Measurements from ENCODE around the gene B4GALT3.

The B4GALT3 gene

GRCh38 chr1:161185282-161185682 lies 8.0 kb upstream of the B4GALT3 start:
- peak; percentile 28 for DNase-seq

- DNase-seq, result no peak
Measured at GRCh38 chr1:161182214-161182613, 4.9 kb upstream of the B4GALT3 start.

DNA sequence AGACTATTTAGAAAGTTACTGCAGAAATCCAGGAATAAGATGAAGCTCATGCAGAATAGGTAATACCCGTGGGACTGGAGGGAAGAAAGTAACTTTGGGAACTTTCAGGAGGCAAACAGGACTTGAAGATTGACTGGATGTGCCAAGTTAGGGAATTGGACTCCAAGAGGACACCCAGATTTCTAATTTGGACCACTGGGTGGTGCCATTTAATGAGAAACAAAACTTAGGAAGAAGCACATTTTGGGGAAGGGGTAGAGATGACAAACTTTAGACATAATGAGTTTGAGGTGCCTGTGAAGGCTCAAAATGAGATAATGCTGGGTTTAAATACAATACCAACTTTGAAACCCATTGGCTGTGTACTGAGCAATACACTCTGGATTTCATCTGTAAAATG lies 3.3 kb upstream of the B4GALT3 start:
- no peak for DNase-seq

DNA sequence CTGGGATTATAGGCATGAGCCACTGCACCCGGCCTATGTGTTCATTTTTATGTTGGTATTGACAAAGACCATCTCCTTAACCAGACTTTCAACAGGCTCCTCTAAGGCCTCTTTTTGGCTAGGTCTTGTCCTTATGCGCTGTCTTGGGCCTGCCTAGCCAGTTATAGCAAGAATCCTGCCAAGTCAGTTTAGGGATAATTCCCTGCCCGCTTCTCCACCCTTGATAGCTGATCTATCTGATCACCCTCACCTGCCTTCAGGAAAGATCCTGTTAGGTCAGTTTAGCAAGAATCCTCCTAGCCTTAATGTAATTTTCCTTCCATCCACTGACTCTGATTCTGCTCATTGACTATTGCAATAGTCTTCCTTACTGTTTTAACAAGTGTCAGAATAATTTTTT lies 2.4 kb upstream of the B4GALT3 start:
- DNase-seq, result no peak

- DNase-seq, result no peak
Measured at GRCh38 chr1:161177936-161178244, 583 bp upstream of the B4GALT3 start.

- DNase-seq, result no peak
Measured at GRCh38 chr1:161176468-161177111, 717 bp downstream of the B4GALT3 start.

DNA sequence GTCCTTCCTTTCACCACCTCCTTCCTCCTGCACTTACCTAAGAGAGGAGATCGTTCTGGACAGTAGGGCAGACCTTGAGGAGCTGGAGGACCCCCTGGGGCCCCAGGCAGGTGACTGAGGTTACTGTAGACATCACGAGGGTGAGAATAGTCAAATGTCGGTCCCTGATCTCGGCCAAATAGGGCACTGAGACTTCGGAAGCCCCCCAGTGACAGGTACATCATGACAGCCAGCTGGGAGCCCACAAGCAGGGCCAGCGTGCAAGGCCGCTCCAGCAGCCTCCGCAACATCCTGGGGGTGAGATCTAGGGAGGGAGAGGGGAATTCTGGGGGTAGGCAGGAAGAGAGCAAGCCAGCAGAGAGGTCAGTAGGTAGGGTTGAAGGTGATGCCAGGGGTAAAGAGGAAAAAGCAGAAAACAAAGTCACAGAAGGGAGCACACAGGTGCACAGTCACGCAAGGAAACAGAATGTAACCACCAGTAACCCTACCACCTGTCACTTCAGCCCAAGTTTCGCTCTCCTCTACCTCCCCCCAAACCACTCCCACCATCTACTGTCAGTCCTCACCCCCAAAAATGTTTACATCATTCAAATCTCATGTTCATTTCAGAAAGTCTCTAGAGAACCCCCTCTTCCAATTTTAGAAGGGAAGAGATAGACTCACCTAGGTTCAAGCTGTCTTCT lies 1.4 kb downstream of the B4GALT3 start:
- no peak for DNase-seq

- no peak for DNase-seq
Measured at GRCh38 chr1:161174911-161175310, 2.4 kb downstream of the B4GALT3 start.

DNA sequence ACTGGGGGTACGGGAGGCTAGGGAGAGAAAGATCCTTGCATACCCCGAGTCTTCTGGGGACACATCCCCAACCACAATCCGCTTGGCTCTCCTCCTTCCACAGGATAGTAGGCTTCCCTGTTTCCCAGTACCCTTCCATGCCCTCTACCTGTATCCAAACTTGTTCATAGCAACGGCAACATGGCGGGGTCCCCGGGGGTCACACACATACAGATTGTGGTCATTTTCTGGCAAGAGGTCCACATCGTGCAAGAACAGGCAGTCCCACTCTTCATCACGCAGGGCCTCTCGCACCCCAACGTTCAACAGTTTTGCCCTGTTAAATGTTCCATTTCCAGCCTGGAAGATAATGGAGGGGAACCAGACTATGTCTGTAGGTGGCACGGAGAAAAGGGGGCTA lies 3.6 kb downstream of the B4GALT3 start:
- DNase-seq, result no peak

GRCh38 chr1:161172776-161173376 lies 4.4 kb downstream of the B4GALT3 start:
- DNase-seq, result no peak

DNA sequence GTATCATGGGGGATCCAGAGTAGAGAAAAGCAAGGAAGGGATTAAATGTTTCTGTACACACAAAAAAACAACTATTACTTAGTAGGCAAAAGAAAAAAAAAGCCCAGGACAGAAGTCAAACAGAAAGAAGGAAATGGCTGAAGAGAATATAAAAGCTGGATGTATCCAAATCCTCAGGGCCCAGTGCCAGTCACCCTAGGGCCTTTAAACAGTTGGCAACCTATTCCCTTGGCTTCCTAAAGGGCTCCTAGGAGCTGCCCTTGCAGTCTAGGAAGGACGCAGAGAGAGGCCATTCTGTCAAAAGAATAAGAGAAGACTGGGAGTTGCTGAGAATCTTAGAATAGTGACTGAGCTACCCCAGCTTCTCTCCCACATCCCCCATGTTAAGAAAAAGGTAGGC lies 5.0 kb downstream of the B4GALT3 start:
- DNase-seq, result no peak

DNA sequence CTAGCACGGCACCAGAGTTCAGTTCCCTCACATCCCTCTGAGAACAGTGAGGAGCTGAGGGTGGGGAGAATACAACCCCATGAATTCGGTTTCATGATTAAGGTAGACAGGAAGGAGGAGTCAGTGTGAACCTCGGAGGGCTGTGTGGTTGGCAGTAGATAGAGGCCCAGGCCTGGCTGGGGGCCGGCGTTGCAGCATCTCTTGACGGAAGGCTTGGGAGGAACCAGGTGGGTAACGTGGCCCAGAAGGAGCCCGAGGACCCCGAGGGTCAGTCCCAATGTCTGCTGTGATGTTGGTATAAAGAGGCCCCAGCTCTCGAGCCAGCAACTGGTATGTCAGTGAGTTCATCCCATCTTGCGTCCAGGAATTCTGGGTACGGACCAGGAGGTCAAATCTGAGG lies 5.6 kb downstream of the B4GALT3 start:
- no peak for DNase-seq

- DNase-seq, result no peak
Measured at GRCh38 chr1:161171191-161171590, 6.1 kb downstream of the B4GALT3 start.

DNA sequence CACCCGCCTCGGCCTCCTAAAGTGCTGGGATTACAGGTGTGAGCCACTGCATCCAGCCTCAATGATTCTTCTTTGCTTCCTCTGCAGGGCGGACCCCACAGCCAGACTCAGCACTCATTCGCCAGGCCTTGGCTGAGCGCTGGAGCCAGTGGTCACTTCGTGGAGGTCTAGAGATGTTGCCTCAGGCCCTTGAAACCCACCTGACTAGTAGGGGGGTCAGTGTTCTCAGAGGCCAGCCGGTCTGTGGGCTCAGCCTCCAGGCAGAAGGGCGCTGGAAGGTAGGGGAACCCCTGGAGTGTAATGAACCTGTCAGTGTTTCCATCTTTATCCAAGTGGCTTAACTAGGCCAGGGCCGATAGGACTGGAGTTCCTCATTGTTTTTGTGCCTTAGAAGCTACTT lies 8.4 kb downstream of the B4GALT3 start:
- no peak for DNase-seq

DNA sequence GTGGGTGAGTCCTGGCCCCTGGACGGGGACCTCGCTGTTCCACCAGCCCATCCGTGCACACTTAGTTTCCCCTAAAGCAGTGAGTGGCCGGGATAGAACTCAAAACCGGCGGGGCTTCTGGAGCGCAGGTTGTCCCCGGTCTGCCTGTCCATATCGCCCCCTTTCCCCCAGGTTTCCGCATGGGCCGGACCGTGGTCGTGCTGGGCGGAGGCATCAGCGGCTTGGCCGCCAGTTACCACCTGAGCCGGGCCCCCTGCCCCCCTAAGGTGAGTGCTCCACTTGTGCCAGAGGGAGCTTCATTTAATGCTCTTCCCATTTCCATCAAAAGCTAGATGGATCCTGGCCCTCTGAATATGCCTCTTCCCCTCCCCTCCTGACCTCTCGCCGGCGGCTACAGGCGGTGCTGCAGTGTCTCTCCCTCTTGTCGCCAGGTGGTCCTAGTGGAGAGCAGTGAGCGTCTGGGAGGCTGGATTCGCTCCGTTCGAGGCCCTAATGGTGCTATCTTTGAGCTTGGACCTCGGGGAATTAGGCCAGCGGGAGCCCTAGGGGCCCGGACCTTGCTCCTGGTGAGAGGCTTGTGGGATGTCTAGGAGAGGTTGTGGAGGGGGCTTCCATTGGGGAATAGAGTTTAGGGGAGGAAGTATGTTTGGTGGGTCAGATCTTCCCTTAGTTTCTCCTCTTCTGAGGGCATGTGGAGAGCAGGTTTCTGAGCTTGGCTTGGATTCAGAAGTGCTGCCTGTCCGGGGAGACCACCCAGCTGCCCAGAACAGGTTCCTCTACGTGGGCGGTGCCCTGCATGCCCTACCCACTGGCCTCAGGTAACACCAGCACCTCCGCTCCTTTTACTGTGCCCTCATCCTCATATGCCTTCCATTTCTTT lies 10.4 kb downstream of the B4GALT3 start:
- no peak for DNase-seq

GRCh38 chr1:161165742-161166668 lies 11.3 kb downstream of the B4GALT3 start, which contains the start of gene PPOX:
Gene PPOX (plus strand): TSS chr1:161166426. CDS start chr1:161166848, 422 bp downstream.
- DNase-seq, result peak; percentile 95

DNA sequence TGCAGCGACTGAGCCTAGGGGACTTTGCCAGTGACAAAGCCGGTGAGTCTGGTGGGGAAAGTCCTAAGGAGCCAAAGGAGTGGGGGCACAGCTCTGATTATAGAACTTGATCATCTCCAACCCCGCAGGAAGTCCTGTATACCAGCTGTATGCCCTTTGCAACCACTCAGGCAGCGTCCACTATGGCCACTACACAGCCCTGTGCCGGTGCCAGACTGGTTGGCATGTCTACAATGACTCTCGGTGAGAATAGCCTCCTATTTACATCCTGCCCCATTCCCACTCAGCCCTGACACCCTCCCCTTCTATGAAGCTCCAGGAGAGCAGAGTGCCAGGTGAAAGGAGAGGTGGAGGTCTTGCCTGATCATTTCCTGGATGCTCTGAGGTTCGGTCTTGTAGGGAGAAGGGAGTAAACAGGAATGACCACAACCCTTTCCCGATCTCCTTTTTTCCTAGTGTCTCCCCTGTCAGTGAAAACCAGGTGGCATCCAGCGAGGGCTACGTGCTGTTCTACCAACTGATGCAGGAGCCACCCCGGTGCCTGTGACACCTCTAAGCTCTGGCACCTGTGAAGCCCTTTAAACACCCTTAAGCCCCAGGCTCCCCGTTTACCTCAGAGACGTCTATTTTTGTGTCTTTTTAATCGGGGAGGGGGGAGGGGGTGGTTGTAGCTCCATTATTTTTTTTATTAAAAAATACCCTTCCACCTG lies 12.3 kb downstream of the B4GALT3 start:
- no peak for DNase-seq

GRCh38 chr1:161163793-161164192 lies 13.5 kb downstream of the B4GALT3 start:
- DNase-seq, result no peak

DNA sequence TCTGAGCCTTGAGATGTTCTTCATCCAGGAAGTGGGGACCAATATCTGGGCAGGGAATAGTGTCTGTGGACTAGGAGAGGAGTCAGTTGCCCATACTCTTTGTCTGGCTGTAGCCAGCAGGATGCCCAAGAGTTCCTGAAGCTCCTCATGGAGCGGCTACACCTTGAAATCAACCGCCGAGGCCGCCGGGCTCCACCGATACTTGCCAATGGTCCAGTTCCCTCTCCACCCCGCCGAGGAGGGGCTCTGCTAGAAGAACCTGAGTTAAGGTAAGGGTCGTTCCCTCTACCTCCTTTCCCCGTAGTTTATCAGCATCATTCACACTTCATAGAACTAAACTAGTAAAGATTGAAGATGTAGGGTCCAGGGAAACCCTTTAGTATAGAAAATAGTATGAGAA lies 14.5 kb downstream of the B4GALT3 start:
- DNase-seq, result no peak

DNA sequence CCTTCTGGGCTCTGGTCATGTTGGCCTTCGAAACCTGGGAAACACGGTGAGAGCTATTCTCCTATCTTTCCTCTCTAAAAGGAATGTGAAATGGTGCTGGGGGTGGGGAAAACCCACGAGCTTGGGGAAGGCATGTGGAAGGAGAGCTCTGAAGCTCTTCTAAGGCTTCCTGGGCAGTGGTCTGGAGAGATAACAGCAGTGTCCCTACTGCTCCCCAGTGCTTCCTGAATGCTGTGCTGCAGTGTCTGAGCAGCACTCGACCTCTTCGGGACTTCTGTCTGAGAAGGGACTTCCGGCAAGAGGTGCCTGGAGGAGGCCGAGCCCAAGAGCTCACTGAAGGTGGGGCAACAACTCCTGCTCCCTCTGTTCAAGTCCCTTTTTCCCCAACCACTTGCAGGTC lies 15.3 kb downstream of the B4GALT3 start:
- no peak for DNase-seq

GRCh38 chr1:161161652-161162051 lies 15.7 kb downstream of the B4GALT3 start:
- no peak for DNase-seq

- no peak for DNase-seq
Measured at GRCh38 chr1:161160671-161161145, 16.6 kb downstream of the B4GALT3 start.

All from NCI-H2107 (cell line).